GM21447 (cell line): Measurements from ENCODE around the gene C1QL1.

Source experiments
- ATAC-seq: cut with Tn5 transposase; IDR thresholded peaks from one replicate; pipeline ENCODE4 v1.9.1; 2021; ENCODE audit not compliant: unreplicated experiment

C1QL1 gene

DNA sequence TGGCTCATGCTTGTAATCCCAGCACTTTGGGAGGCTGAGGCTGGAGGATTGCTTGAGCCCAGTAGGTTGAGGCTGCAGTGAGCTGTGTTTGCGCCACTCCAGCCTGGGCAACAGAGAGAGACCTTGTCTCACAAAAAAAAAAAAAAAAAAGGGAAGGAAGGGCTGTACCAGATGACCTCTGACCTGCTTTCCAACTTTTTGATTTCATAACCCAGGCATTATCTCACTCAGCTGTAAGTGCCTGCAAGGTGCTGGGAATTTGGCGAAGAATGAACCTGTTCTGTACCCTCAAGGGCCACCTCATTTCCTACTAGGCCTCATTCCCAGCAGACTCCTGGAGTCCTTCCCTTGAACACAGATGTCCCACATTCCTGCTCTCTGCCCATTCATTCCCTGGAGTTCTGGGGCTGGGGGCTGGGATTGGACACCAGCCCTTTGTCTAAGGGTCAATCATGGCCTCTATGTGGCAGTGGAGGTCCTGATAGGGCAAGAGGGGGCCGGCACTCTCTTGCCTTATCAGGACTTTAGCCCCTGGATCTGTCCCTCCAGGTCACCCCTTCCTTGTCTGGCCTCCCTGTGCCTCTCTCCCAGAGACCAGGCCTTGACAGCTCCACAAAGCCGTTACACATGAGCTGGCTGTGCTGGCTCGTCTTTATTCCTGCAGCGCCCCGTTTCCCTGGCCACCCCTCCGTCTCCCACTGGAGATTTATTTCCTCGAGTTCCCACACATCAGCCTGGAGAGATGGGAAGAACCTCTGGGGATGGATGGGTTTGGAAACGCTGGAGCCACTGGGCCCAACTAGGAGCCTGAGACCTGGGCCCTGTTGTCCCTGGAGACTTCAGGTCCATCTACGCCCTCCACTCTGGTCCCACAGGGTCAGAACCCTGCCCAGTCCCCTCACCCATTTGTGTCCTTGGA, 52.0 kb downstream of the C1QL1 start:
- ATAC-seq = no peak

DNA sequence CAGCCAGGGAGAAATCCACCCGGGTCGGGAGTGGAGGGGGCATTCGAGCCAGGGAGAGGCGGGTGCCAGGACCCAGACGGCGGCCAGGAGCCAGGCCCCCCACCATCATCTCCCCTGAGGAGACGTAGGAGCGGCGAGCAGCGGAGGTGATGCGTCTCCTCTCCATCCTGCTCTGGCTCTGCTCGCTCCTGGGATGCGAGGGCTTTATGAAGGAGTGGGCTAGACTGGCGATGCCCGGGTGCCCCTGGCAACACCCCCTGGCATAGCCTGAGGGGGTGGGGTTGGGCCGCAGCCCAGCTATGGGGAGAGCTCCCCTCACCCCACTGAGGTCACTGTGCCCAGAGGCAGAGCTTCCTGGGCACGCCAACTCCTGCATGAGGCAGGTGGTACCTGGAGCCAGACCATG, 52.8 kb downstream of the C1QL1 start, which contains the start of gene GFAP:
Gene GFAP, minus strand, starts transcription at position 180 of the 406 bp plus-strand sequence. Its CDS starts 14 bp downstream, at position 166.
- ATAC-seq = no peak

DNA sequence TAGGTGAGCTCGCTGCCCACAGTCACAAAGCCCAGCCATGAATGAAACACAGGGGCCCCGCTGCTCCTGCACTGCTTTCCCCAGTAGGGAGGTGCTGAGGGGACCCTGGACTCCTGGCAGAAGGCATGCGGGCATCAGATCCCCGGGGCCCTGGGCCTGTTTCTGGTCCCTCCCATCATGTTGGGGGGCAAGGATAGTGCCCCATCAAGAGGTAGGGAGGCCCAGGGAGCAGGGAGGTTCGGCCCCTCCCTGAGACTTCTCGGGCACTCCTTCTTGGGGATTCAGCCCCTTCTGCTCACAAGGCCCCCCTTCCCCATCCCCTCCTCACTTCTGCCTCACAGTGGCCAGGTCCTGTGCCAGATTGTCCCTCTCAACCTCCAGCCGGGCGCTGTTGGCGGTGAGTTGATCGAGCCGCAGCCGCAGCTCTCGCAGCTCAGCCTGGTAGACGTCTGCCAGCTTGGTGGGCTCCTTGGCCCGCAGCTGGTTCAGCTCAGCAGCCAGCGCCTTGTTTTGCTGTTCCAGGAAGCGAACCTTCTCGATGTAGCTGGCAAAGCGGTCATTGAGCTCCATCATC, 53.3 kb downstream of the C1QL1 start:
- no peak for ATAC-seq

DNA sequence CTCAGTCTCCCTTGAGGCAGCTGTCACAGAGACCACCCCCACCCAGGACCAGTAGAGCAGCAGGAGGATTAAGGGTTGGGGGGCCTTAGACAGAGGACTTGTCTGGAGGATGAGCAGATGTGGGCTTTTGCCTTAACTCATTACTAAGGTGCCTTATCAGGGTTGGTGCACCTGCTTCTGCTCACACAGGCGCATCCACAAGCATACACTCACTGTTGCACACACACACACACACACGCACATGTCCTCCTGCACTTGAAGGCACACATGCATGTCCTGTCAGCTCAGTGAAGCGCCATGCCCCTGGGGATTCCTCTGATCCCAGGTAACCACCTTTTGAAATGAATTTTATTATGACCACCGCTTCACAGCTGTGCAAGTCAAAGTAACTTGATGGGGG, 54.0 kb downstream of the C1QL1 start:
- no peak for ATAC-seq

DNA sequence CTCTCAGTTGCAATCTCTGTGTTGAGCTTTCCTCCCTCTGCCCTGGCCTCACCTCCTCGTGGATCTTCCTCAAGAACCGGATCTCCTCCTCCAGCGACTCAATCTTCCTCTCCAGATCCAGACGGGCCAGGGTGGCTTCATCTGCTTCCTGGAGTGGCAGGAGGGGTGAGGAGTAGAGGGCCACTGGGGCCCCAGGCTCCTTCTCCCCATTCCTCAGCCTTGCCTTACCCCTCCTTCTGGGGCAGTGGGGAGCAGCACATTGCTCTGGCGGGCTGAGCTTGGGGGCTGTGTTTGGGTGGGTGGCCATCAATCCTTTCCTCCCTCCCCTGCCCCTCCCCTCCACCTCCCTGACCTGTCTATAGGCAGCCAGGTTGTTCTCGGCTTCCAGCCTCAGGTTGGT, 54.4 kb downstream of the C1QL1 start:
- no peak for ATAC-seq

DNA sequence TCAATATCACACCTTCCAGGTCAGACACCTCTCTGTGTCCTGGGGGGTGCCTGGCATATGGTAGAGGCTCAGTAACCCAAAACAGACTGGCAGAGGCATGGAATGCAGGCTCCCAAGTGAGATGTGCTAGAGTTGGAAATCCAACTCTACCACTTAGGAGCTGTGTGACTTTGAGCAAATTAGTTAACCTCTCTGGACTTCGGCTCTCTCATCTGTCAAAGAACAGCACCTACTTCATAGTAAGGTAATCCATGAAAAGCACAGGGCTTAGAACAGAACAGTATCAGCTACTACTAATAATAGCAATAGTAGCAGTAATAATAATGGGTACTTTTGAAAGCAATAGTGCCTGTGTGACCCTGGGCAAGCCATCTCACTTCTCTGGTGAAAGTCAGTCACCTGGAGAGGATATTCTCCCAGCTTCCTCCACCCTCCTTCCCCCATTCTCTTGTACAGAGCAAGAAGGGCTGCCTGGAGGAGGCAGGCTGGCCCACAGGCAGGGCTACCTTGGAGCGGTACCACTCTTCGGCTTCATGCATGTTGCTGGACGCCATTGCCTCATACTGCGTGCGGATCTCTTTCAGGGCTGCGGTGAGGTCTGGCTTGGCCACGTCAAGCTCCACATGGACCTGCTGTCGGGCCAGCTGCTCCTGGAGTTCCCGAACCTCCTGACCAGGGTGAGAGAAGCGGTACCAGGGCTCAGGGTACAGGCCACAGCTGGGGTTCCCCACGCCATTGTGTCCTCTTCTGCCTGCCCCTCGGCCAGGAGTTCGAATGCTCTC, 55.1 kb downstream of the C1QL1 start:
- ATAC-seq = no peak

DNA sequence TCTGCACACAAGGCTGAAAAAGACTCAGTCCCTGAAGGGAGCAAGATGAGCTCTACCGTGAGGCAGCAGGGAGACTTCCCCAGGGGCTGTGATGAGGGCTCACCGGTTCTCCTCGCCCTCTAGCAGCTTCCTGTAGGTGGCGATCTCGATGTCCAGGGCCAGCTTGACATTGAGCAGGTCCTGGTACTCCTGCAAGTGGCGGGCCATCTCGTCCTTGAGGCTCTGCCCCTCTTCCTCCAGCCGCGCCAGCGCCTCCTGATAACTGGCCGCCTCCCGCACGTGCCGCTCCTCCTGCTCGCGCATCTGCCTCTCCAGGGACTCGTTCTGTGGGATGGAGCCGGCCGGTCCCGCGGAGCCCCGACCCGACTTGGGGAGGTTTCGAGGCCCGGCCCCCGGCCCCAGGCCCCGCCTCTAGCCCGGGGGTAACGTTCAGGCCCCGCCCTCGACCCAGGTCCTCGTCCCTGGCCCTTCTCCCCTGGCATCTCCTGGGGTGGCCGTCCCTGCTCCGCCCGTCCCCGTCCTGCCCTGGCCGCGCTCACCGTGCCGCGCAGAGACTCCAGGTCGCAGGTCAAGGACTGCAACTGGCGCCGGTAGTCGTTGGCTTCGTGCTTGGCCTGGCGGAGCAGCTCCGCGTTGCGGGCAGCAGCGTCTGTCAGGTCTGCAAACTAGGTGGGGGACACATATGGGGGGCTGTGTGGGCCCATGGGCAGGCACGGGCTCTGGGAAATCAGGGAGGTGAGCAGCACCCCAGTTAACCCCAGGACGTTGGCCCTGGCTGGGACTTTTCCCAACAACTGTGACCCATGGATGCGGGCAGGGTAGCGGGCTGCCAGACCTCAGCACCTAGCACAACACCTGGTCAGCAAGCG, 56.7 kb downstream of the C1QL1 start:
- ATAC-seq = no peak

DNA sequence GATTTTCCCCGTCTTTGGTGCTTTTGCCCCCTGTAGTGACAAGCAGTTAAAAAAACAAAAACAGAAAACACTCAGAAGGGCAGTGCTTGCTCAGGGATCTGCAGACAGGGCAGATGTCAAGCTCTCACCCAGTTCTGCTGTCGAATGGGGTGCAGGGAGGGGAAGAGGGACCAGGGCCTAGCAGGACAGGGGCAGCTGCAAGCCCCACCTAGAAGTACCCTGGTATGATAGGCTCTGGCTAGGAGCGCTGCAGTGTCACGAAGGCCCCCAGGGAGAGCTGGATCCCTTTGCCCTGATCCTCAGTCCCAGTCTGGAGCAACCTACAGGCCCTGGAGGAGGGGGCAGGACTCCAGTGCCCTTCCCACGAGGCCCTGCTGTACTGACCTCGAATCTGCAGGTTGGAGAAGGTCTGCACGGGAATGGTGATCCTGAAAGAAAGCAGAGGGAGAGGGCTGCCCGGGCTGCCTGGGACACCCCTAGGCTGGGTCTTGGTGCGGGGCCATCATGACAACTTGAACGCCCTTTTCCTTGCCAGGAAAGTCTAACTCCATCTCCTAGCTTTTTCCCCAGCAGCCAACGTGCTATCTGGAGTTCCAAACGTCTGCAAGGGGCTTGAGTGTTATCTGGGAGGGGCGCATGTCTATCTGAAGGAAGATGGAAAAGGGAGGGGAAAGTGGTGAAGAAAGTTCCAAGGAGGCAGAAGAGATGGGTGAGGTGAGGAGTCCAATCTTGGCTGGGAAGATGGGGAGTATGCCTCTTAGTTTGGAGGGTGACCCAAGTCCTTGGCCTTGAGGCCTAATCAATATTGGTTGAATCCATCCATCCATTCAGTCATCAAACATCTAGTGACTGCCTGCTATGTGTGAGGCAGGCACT, 57.6 kb downstream of the C1QL1 start:
- no peak for ATAC-seq
